Stimulated activated CD4-positive, alpha-beta T cell treated with anti-CD3 and anti-CD28 coated beads, Interleukin-1b, Interleukin-23, amount 100 ng/mL, for 24 hours (primary cell): ENCODE results near the gene FDCSP.
"Not testable (repeated sequence)": the region's sequence is repeated elsewhere in the genome, so short reads cannot be mapped to it uniquely, and the experiment has no call there.

Source experiments
- DNase-seq, 4 experiments: peaks; one replicate each; pipeline ENCODE4 v3.0.0-alpha.2; 2020; ENCODE audit warnings: low read depth in 4 of 4, low spot score in 1 of 4

FDCSP gene

GRCh38 chr4:70239131-70239883 lies 13.4 kb downstream of the FDCSP start:
- DNase-seq: no peak

DNA sequence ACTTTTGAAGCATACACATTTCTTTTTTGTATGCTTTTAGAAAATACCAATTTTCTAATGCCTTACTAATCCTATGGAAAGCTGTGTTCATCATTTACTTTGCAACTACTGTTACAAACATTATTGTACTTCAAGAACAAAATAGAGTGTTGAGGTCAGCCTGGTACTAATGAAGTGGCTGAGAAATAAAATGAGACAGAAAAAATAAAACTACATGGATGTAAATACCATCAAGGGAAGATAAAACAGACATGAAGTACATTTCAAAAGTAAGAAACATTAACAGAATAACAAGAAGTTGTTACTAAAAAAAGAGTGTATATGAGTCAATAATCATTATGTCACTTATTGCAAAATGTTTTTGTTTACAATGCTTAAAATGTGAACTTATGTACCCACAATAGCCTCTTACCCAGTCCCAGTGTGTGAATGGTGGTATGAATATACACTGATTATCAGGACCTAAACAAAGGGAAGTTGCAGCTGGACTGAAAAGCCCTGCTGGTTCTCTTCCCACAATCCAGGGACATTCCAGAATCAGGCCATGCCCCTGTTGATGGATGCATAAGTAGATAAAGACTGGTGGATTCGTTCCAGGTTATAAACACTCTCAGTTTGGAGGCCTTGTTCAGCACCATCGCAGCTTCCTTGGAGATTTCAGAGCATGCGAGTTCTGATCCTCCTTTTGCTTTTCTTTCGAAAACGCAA lies 14.1 kb downstream of the FDCSP start:
- DNase-seq: no peak

DNA sequence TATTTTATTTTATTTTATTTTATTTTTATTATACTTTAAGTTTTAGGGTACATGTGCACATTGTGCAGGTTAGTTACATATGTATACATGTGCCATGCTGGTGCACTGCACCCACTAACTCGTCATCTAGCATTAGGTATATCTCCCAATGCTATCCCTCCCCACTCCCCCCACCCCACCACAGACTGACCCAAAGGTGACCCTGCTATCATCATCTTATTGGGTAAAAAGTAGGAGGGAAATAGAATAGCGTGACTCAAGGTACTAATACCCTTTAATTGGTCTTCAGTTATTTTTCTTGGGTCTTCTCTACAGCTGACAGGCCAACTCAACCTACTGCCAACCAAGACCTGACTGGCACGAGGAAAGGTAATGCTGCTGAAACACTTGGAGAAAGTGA lies 16.4 kb downstream of the FDCSP start, which contains the start of gene CSN3:
Gene CSN3 (plus strand): TSS at position 301 of the 400 bp plus-strand sequence. CDS start 2,223 bp downstream, outside the sequence.
- DNase-seq: not testable (repeated sequence)

GRCh38 chr4:70243091-70243490 lies 17.2 kb downstream of the FDCSP start:
- DNase-seq: no peak

GRCh38 chr4:70251250-70251944 lies 25.5 kb downstream of the FDCSP start:
- DNase-seq: no peak

GRCh38 chr4:70251945-70252277 lies 26.0 kb downstream of the FDCSP start:
- no peak for DNase-seq

DNA sequence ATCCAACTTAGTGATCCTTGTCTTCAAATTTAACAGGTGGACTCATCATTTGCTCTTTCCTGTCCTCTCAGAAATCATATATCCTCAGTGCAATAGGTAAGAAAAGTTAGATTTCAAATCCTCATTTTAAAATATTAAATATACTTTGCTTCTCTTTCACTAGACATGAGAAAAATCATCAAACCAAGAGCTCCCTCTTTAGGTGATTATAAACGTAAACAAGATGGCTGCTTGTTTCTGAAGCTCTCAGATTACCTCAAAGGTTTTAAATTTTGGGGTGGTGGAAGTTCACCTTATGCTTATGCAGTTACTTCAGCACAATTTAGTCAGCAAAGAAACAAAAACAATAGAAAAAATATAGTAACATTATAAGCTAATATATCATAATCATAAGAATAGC lies 43.8 kb downstream of the FDCSP start:
- DNase-seq: no peak

GRCh38 chr4:70277121-70277520 lies 51.2 kb downstream of the FDCSP start:
- DNase-seq: no peak

DNA sequence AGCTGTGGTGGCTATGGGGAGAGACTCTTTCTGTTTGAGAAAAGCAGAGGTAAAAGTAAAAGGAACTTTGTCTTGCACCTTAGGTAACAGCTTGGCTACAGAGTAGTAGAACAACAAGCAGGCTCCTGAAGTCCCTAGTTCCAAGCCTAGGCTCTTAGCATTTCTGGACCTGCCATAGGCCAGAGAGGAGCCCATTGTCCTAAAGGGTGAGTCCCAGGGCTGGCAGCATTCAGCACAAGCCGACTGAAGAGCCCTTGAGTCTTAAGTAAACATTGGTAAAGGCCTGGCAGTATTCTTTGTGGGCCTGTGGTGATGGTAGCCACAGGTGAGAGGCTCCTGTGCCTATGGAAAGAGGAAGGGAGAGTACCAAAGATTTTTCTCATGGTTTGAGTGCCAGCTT lies 54.6 kb downstream of the FDCSP start:
- no peak for DNase-seq
